ENCODE results near the gene NANOS1.
A peak's percentile ranks its signal among the peaks of the same experiment; 100 is the strongest.

NANOS1 gene

GRCh38 chr10:119061352-119061751 lies 31.8 kb downstream of the NANOS1 start:
- H3K9ac ChIP-seq (ENCODE audit: low read length): no peak overlapping the region
- no peaks in the 10 kb centered on the region for H3K27me3 ChIP-seq (ENCODE audit: control insufficient read depth, insufficient read depth, low read length)
- no peak overlapping the region for H3K27ac ChIP-seq (ENCODE audit: low read depth, low read length)
- no peak overlapping the region for H3K4me3 ChIP-seq (ENCODE audit: low read depth, low read length)
- no peaks in the 10 kb centered on the region for H3K4me1 ChIP-seq (ENCODE audit: control insufficient read depth, insufficient read depth, low read length)
- peaks cover 98% of the 10 kb centered on the region for H3K36me3 ChIP-seq (ENCODE audit: control insufficient read depth, insufficient read depth, low read length)
- no peaks in the 10 kb centered on the region for H3K9me3 ChIP-seq (ENCODE audit: control insufficient read depth, insufficient read depth, low read depth, low read length)

- Histone ChIP-seq H3K36me3 (ENCODE audit: control insufficient read depth, insufficient read depth, low read length) (peaks cover 98% of the 10 kb centered on the region), H3K9ac (ENCODE audit: low read length) (no peak overlapping the region), H3K4me1 (ENCODE audit: control insufficient read depth, insufficient read depth, low read length) (no peaks in the 10 kb centered on the region), H3K9me3 (ENCODE audit: control insufficient read depth, insufficient read depth, low read depth, low read length) (no peaks in the 10 kb centered on the region), H3K27me3 (ENCODE audit: control insufficient read depth, insufficient read depth, low read length) (no peaks in the 10 kb centered on the region), H3K4me3 (ENCODE audit: low read depth, low read length) (no peak overlapping the region), H3K27ac (ENCODE audit: low read depth, low read length) (no peak overlapping the region)
These were observed 32.4 kb downstream of the NANOS1 start for GRCh38 chr10:119061926-119062325.

- no peaks in the 10 kb centered on the region for H3K4me1 ChIP-seq (ENCODE audit: control insufficient read depth, insufficient read depth, low read length)
- H3K9ac ChIP-seq (ENCODE audit: low read length): no peak overlapping the region
- no peak overlapping the region for H3K27ac ChIP-seq (ENCODE audit: low read depth, low read length)
- no peak overlapping the region for H3K4me3 ChIP-seq (ENCODE audit: low read depth, low read length)
- H3K36me3 ChIP-seq (ENCODE audit: control insufficient read depth, insufficient read depth, low read length): peaks cover 85% of the 10 kb centered on the region
- no peaks in the 10 kb centered on the region for H3K9me3 ChIP-seq (ENCODE audit: control insufficient read depth, insufficient read depth, low read depth, low read length)
- no peaks in the 10 kb centered on the region for H3K27me3 ChIP-seq (ENCODE audit: control insufficient read depth, insufficient read depth, low read length)
These were observed 41.1 kb downstream of the NANOS1 start for GRCh38 chr10:119070395-119071165.

- Histone ChIP-seq H3K4me1 (ENCODE audit: control insufficient read depth, insufficient read depth, low read length) (0 out of 2 replicates have a peak, but pooled peaks cover under 1% of the 10 kb centered on the region), H3K27ac (ENCODE audit: low read depth, low read length) (no peak overlapping the region), H3K27me3 (ENCODE audit: control insufficient read depth, insufficient read depth, low read length) (no peaks in the 10 kb centered on the region), H3K9ac (ENCODE audit: low read length) (no peak overlapping the region), H3K9me3 (ENCODE audit: control insufficient read depth, insufficient read depth, low read depth, low read length) (no peaks in the 10 kb centered on the region), H3K4me3 (ENCODE audit: low read depth, low read length) (no peak overlapping the region), H3K36me3 (ENCODE audit: control insufficient read depth, insufficient read depth, low read length) (peaks cover 75% of the 10 kb centered on the region)
These were observed 44.1 kb downstream of the NANOS1 start for GRCh38 chr10:119073584-119073983.

GRCh38 chr10:119078422-119079179 lies 49.1 kb downstream of the NANOS1 start:
- 0 out of 2 replicates have a peak, but pooled peaks cover 5% of the 10 kb centered on the region for H3K4me1 ChIP-seq (ENCODE audit: control insufficient read depth, insufficient read depth, low read length)
- no peaks in the 10 kb centered on the region for H3K9me3 ChIP-seq (ENCODE audit: control insufficient read depth, insufficient read depth, low read depth, low read length)
- H3K27ac ChIP-seq (ENCODE audit: low read depth, low read length): 0 out of 2 replicates have a peak overlapping the region, but pooled peaks have one; percentile 100
- peaks cover 30% of the 10 kb centered on the region for H3K36me3 ChIP-seq (ENCODE audit: control insufficient read depth, insufficient read depth, low read length)
- peak overlapping the region; percentile 99 for H3K9ac ChIP-seq (ENCODE audit: low read length)
- peak overlapping the region; percentile 73 for H3K4me3 ChIP-seq (ENCODE audit: low read depth, low read length)
- no peaks in the 10 kb centered on the region for H3K27me3 ChIP-seq (ENCODE audit: control insufficient read depth, insufficient read depth, low read length)

GRCh38 chr10:119079599-119080520 lies 50.3 kb downstream of the NANOS1 start:
- Histone ChIP-seq H3K27me3 (ENCODE audit: control insufficient read depth, insufficient read depth, low read length) (no peaks in the 10 kb centered on the region), H3K27ac (ENCODE audit: low read depth, low read length) (peak overlapping the region; percentile 100), H3K36me3 (ENCODE audit: control insufficient read depth, insufficient read depth, low read length) (peaks cover 23% of the 10 kb centered on the region), H3K9me3 (ENCODE audit: control insufficient read depth, insufficient read depth, low read depth, low read length) (no peaks in the 10 kb centered on the region), H3K4me3 (ENCODE audit: low read depth, low read length) (peak overlapping the region; percentile 73), H3K9ac (ENCODE audit: low read length) (peak overlapping the region; percentile 99), H3K4me1 (ENCODE audit: control insufficient read depth, insufficient read depth, low read length) (0 out of 2 replicates have a peak, but pooled peaks cover 5% of the 10 kb centered on the region)

GRCh38 chr10:119080521-119081259 lies 51.2 kb downstream of the NANOS1 start, which contains the start of gene EIF3A:
Gene EIF3A (minus strand): TSS chr10:119080817. CDS start chr10:119080676, 141 bp downstream.
- H3K36me3 ChIP-seq (ENCODE audit: control insufficient read depth, insufficient read depth, low read length): peaks cover 23% of the 10 kb centered on the region
- no peaks in the 10 kb centered on the region for H3K9me3 ChIP-seq (ENCODE audit: control insufficient read depth, insufficient read depth, low read depth, low read length)
- H3K4me3 ChIP-seq (ENCODE audit: low read depth, low read length): peak within 1 kb of the TSS; percentile 73
- H3K27me3 ChIP-seq (ENCODE audit: control insufficient read depth, insufficient read depth, low read length): no peaks in the 10 kb centered on the region
- 0 out of 2 replicates have a peak, but pooled peaks cover 5% of the 10 kb centered on the region for H3K4me1 ChIP-seq (ENCODE audit: control insufficient read depth, insufficient read depth, low read length)
- peak within 1 kb of the TSS; percentile 100 for H3K27ac ChIP-seq (ENCODE audit: low read depth, low read length)
- H3K9ac ChIP-seq (ENCODE audit: low read length): peak within 1 kb of the TSS; percentile 99

Data from HUES6 (cell line).